A549 (cell line): ENCODE data around the gene RAD51. TPM values are rescaled to one million over a fixed set of nuclear protein-coding genes. Genes with fewer than 3 reads are reported as not detected.

Experiments
- ATAC-seq, 2 experiments: fragments of 200-7000 bp in 1 of 2; fragments of >200 bp in 1 of 2; cut with Nextera tagmentation in 1 of 2; cut with Tn5 transposase in 1 of 2; 3 replicates each; pipeline versions ENCODE4 v1.8.0 to v1.9.1; 2018 to 2020; ENCODE audit warnings: mild to moderate bottlenecking in 1 of 2, moderate library complexity in 1 of 2
- CTCF ChIA-PET: fragments of 300-600 bp; sonication (Branson Sonifier 250); formaldehyde crosslinking; extraction: SDS; loops from one replicate; lab custom pipeline; 2021; ENCODE audit warnings: antibody characterized with exemption, inconsistent platforms; lab: Yijun Ruan, JAX
- POLR2A ChIA-PET: fragments of 350-600 bp; formaldehyde crosslinking; extraction: SDS; loops from one replicate; lab custom pipeline; 2021; ENCODE audit warnings: antibody characterized with exemption, inconsistent platforms; lab: Yijun Ruan, JAX
- DNase-seq, 2 experiments: peaks; one replicate each; pipeline versions ENCODE4 v3.0.0 to v3.0.0-alpha.2; 2011 to 2016; ENCODE audit warnings: low read depth in 1 of 2, low spot score in 1 of 2
- FAIRE-seq: peaks from 2 replicates; lab custom pipeline; 2011; peaks lifted over from hg19 to GRCh38; lab: Jason Lieb, UNC
- H3K27ac ChIP-seq, 2 experiments: fragments of >200 bp; sonication (Bioruptor Twin); formaldehyde crosslinking; 3 replicates each; pipeline ENCODE4 v1.5.1; 2016 to 2017
- H3K4me1 ChIP-seq: fragments of >200 bp; sonication (Bioruptor Twin); formaldehyde crosslinking; 3 replicates; pipeline ENCODE4 v1.6.1; 2016
- H3K4me2 ChIP-seq: fragments of >200 bp; sonication (Bioruptor Twin); formaldehyde crosslinking; 3 replicates; pipeline ENCODE4 v1.6.1; 2016
- H3K4me3 ChIP-seq: fragments of >200 bp; sonication (Bioruptor Twin); formaldehyde crosslinking; 3 replicates; pipeline ENCODE4 v1.5.1; 2016
- H3K9me3 ChIP-seq: fragments of >200 bp; sonication (Bioruptor Twin); formaldehyde crosslinking; 3 replicates; pipeline ENCODE4 v1.6.1; 2016
- CBX8 ChIP-seq: fragments of 200-600 bp; sonication (generic); IDR thresholded peaks from 2 replicates; pipeline ENCODE4 v1.6.1; 2016
- CEBPB ChIP-seq, 2 experiments: fragments of >200 bp in 1 of 2; sonication (Bioruptor Twin) in 1 of 2; formaldehyde crosslinking in 1 of 2; IDR thresholded peaks; 2 replicates each; pipeline ENCODE4 v1.6.1; 2012 to 2016
- ESRRA ChIP-seq: fragments of 150-350 bp; IDR thresholded peaks from 2 replicates; pipeline ENCODE4 v1.6.1; 2014; ENCODE audit warnings: mild to moderate bottlenecking, low read length, borderline replicate concordance
- HDAC2 ChIP-seq: fragments of 200-600 bp; sonication (generic); IDR thresholded peaks from 2 replicates; pipeline ENCODE4 v1.6.1; 2016
- HOXB13 ChIP-seq: fragments of 250-450 bp; sonication (Bioruptor Pico); IDR thresholded peaks from 2 replicates; pipeline ENCODE4 v1.5.0; 2020; ENCODE audit warnings: low read depth, mild to moderate bottlenecking, moderate library complexity
- JUN ChIP-seq, 2 experiments: fragments of >200 bp; sonication (Bioruptor Twin); formaldehyde crosslinking; IDR thresholded peaks; 2 replicates in 1 of 2; 3 replicates in 1 of 2; pipeline ENCODE4 v1.6.1; 2016 to 2017
- JUNB ChIP-seq: fragments of >200 bp; sonication (Bioruptor Twin); formaldehyde crosslinking; IDR thresholded peaks from 2 replicates; pipeline ENCODE4 v1.6.1; 2016
- MAFK ChIP-seq: fragments of 450-650 bp; IDR thresholded peaks from 2 replicates; pipeline ENCODE4 v1.6.1; 2014; ENCODE audit not compliant: partially characterized antibody
- PBX3 ChIP-seq: IDR thresholded peaks from 2 replicates; pipeline ENCODE4 v1.6.1; 2012
- PHF8 ChIP-seq: fragments of 200-600 bp; sonication (generic); IDR thresholded peaks from 2 replicates; pipeline ENCODE4 v1.6.1; 2016; ENCODE audit warnings: low read depth, mild to moderate bottlenecking, antibody characterized with exemption, moderate library complexity, borderline replicate concordance
- RARB ChIP-seq: fragments of 250-450 bp; sonication (Bioruptor Pico); IDR thresholded peaks from 2 replicates; pipeline ENCODE4 v1.8.0; 2021; ENCODE audit warnings: mild to moderate bottlenecking, moderate library complexity
- REST ChIP-seq: fragments of 200-600 bp; sonication (generic); IDR thresholded peaks from 2 replicates; pipeline ENCODE4 v1.6.1; 2016; ENCODE audit warnings: antibody characterized with exemption, mild to moderate bottlenecking, moderate library complexity
- TFCP2L1 ChIP-seq: fragments of 250-450 bp; sonication (Bioruptor Pico); IDR thresholded peaks from 2 replicates; pipeline ENCODE4 v1.5.0; 2021; ENCODE audit warnings: mild to moderate bottlenecking
- TP53 ChIP-seq: fragments of 250-450 bp; sonication (Bioruptor Pico); IDR thresholded peaks from 2 replicates; pipeline ENCODE4 v1.5.0; 2021; ENCODE audit warnings: mild to moderate bottlenecking, moderate library complexity
- USF2 ChIP-seq: fragments of 450-650 bp; IDR thresholded peaks from 2 replicates; pipeline ENCODE4 v1.6.1; 2014; ENCODE audit warnings: antibody characterized with exemption
- ZFP36 ChIP-seq: fragments of 450-650 bp; IDR thresholded peaks from 2 replicates; pipeline ENCODE4 v1.6.1; 2014; ENCODE audit warnings: borderline replicate concordance; ENCODE audit not compliant: partially characterized antibody
- WGBS: methylation state at CpG from one replicate; pipeline ENCODE4 v1.1.6; 2017; ENCODE audit errors: missing lambda C conversion rate; 5-methylcytosine and 5-hydroxymethylcytosine counted together
- polyA plus RNA-seq, 4 experiments: library from polyadenylated mRNA; depleted of rRNA in 3 of 4; stranded (reverse); fragments of >200 nt; fragmentation: RNase III in 1 of 4; extraction: RNeasy Plus Mini Kit Qiagen cat#74134 plus additional on column Dnase treatment in 1 of 4; gene quantifications; 2 replicates in 3 of 4; 3 replicates in 1 of 4; pipeline ENCODE4 v1.2.3, GENCODE V29; 2011 to 2017
- TF ChIP-seq, protein P1 (sequence below): fragments of 150-350 bp; IDR thresholded peaks from 2 replicates; pipeline ENCODE4 v1.6.1; 2014; ENCODE audit warnings: low read depth, mild to moderate bottlenecking, low read length
- TF ChIP-seq, protein P2 (sequence below): fragments of >200 bp; sonication (Bioruptor Twin); formaldehyde crosslinking; IDR thresholded peaks from 3 replicates; pipeline ENCODE4 v1.5.1; 2016

Gene RAD51
- polyA plus RNA-seq, 2 of the 4 experiments (the other 2 are of a cell fraction), result 12.9 to 14.4 TPM

GRCh38 chr15:40647523-40647922, 47.5 kb upstream of the RAD51 start:
- Histone ChIP-seq H3K4me1 (no peaks in the 10 kb centered on the region), H3K9me3 (no peaks in the 10 kb centered on the region), H3K4me2 (no peak overlapping the region), H3K4me3 (no peak overlapping the region), H3K27ac (no peak overlapping the region)
- ChIA-PET CTCF (interaction anchor here (0.6 to 0.9 kb wide), 2 partner anchors 8 to 80 kb away, joined by 3 read pairs; no protein-coding TSS in a partner anchor), POLR2A (interaction anchor here (0.8 kb wide), 1 partner anchor 58 kb away, joined by 3 read pairs; no protein-coding TSS in a partner anchor)
- no peak for TF ChIP-seq USF2
- TF ChIP-seq MAFK, result peak; percentile 98
- no peak for FAIRE-seq
- no peak for ATAC-seq
- no peak for DNase-seq
- WGBS, result 90% methylated on average over 1 of the region's 1 CpG

GRCh38 chr15:40650479-40650878, 44.5 kb upstream of the RAD51 start:
- no peak overlapping the region for H3K4me2 ChIP-seq
- FAIRE-seq, result no peak
- H3K9me3 ChIP-seq, result no peaks in the 10 kb centered on the region
- H3K4me1 ChIP-seq, result no peaks in the 10 kb centered on the region
- CTCF ChIA-PET, result no interaction called here
- POLR2A ChIA-PET, result no interaction called here
- TF ChIP-seq, protein P1, sequence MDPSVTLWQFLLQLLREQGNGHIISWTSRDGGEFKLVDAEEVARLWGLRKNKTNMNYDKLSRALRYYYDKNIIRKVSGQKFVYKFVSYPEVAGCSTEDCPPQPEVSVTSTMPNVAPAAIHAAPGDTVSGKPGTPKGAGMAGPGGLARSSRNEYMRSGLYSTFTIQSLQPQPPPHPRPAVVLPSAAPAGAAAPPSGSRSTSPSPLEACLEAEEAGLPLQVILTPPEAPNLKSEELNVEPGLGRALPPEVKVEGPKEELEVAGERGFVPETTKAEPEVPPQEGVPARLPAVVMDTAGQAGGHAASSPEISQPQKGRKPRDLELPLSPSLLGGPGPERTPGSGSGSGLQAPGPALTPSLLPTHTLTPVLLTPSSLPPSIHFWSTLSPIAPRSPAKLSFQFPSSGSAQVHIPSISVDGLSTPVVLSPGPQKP, result no peak
- TF ChIP-seq PHF8, result no peak
- no peak for TF ChIP-seq JUN (IDR thresholded peaks at IDR 0.05)
- TF ChIP-seq ESRRA, result no peak
- no peak for TF ChIP-seq CBX8
- TF ChIP-seq TP53 (CRISPR knock-in tag), result no peak
- no peak for TF ChIP-seq CEBPB (IDR thresholded peaks at IDR 0.05)
- no peak for TF ChIP-seq PBX3
- no peak for TF ChIP-seq RARB (CRISPR knock-in tag)
- TF ChIP-seq, protein P2, sequence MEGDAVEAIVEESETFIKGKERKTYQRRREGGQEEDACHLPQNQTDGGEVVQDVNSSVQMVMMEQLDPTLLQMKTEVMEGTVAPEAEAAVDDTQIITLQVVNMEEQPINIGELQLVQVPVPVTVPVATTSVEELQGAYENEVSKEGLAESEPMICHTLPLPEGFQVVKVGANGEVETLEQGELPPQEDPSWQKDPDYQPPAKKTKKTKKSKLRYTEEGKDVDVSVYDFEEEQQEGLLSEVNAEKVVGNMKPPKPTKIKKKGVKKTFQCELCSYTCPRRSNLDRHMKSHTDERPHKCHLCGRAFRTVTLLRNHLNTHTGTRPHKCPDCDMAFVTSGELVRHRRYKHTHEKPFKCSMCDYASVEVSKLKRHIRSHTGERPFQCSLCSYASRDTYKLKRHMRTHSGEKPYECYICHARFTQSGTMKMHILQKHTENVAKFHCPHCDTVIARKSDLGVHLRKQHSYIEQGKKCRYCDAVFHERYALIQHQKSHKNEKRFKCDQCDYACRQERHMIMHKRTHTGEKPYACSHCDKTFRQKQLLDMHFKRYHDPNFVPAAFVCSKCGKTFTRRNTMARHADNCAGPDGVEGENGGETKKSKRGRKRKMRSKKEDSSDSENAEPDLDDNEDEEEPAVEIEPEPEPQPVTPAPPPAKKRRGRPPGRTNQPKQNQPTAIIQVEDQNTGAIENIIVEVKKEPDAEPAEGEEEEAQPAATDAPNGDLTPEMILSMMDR, result no peak
- TF ChIP-seq, all 56 proteins: peak for 0
- DNase-seq (no peak), ATAC-seq (no peak)
- Histone ChIP-seq H3K27ac (no peak overlapping the region), H3K4me3 (no peak overlapping the region)

GRCh38 chr15:40660686-40661085, 34.3 kb upstream of the RAD51 start:
- Histone ChIP-seq H3K27ac (no peak overlapping the region), H3K4me1 (no peaks in the 10 kb centered on the region), H3K4me2 (no peak overlapping the region), H3K9me3 (no peaks in the 10 kb centered on the region), H3K4me3 (no peak overlapping the region)
- WGBS, result 94% methylated on average over 5 of the region's 5 CpGs
- ATAC-seq, result no peak
- FAIRE-seq, result no peak
- TF ChIP-seq HOXB13 (CRISPR knock-in tag) (no peak), HDAC2 (no peak), REST (no peak), JUNB (no peak), ZFP36 (no peak), TFCP2L1 (no peak), TP53 (CRISPR knock-in tag) (no peak)
- TF ChIP-seq, protein P2, result no peak
- DNase-seq, result no peak
- ChIA-PET POLR2A (no interaction called here), CTCF (no interaction called here)
